Ovary (tissue), 9 donors: Measurements from ENCODE around the gene SHF. TPM values are rescaled to one million over a fixed set of nuclear protein-coding genes. Genes with fewer than 3 reads are reported as not detected.

ENCODE experiments used
- DNase-seq, 5 donors: peaks; one replicate each; pipeline ENCODE4 v3.0.0-alpha.2; 2019 to 2020
- H3K27ac ChIP-seq, 2 donors: fragments of 200-600 bp; one replicate each; pipeline versions ENCODE4 v1.5.1 to v1.8.0; 2019 to 2022
- H3K27me3 ChIP-seq: fragments of 200-600 bp; one replicate; pipeline ENCODE4 v1.8.0; 2022
- H3K36me3 ChIP-seq: fragments of 200-600 bp; sonication (generic); one replicate; pipeline ENCODE4 v1.5.1; 2019
- H3K4me1 ChIP-seq: one replicate; pipeline ENCODE4 v1.8.1; 2013; ENCODE audit warnings: mild to moderate bottlenecking, moderate library complexity; ENCODE audit not compliant: insufficient read depth
- H3K4me3 ChIP-seq: fragments of 200-600 bp; sonication (generic); one replicate; pipeline ENCODE4 v1.5.1; 2017
- H3K9me3 ChIP-seq, 2 donors: fragments of 200-600 bp in 1 of 2; sonication (generic) in 1 of 2; one replicate each; pipeline versions ENCODE4 v1.5.1 to v1.8.1; 2013 to 2019; ENCODE audit warnings: mild to moderate bottlenecking in 1 of 2, moderate library complexity in 1 of 2
- CTCF ChIP-seq, 3 donors: fragments of 450-650 bp in 2 of 3; fragments of 200-600 bp in 1 of 3; IDR thresholded peaks; one replicate each; pipeline versions ENCODE4 v1.5.1 to v1.8.0; 2016 to 2022; ENCODE audit warnings: antibody characterized with exemption in 3 of 3, mild to moderate bottlenecking in 1 of 3
- EP300 ChIP-seq: sonication (generic); formaldehyde crosslinking; IDR thresholded peaks from one replicate; pipeline ENCODE4 v1.6.1; 2017; ENCODE audit warnings: antibody characterized with exemption
- POLR2A ChIP-seq: fragments of 450-650 bp; IDR thresholded peaks from one replicate; pipeline ENCODE4 v1.6.1; 2017; ENCODE audit warnings: antibody characterized with exemption, mild to moderate bottlenecking, moderate library complexity
- WGBS, 3 donors: extraction: QIAGEN DNeasy Blood & Tissue Kit in 1 of 3; methylation state at CpG; one replicate each; pipeline versions ENCODE4 v1.1.5 to v1.1.7; 2013 to 2017; 5-methylcytosine and 5-hydroxymethylcytosine counted together
- intact Hi-C, 4 donors: fragments of 100-400 bp; cut with DNase I; formaldehyde crosslinking; loops; one replicate each; pipeline versions ENCODE4 v1.11.0 to v1.15.1; 2022 to 2023
- polyA plus RNA-seq, 2 donors: library from polyadenylated mRNA; stranded (reverse); fragments of 200-250 nt in 1 of 2; fragments of 350-450 nt in 1 of 2; fragmentation: Illumina TruSeq in 1 of 2; extraction: RNeasy Lipid Tissue Mini Kit (QIAGEN cat#74804) in 1 of 2; gene quantifications; one replicate each; pipeline ENCODE4 v1.2.3, GENCODE V29; 2013 to 2014
- total RNA-seq, 7 donors: library from RNA; depleted of rRNA in 2 of 7; stranded (reverse); fragments of >200 nt in 2 of 7; fragmentation: NEBNext Ultra II Directional in 3 of 7; extraction: Animal tissue kit (Norgen Biotek cat#: 25700) in 3 of 7; gene quantifications; one replicate each; pipeline versions ENCODE4 v1.1.0 to v1.2.4, GENCODE V29; 2016 to 2023
- donor health status: DM: no; HTN: no; CAD: no; lungs with moderate emphysema.
- donor health status: DM: no; HTN: no; CAD: no.
- donor health status: Bipolar disorder and iron deficiency.
- donor health status: DM: yes; HTN: yes; CAD: no.
- donor health status: DM: no; HTN: no; CAD: no.
- donor health status: DM: yes; HTN: yes; CAD: no.

SHF gene
- total and polyA plus RNA-seq, 9 donors, result 17.5 to 45.3 (median 30.5) TPM

DNA sequence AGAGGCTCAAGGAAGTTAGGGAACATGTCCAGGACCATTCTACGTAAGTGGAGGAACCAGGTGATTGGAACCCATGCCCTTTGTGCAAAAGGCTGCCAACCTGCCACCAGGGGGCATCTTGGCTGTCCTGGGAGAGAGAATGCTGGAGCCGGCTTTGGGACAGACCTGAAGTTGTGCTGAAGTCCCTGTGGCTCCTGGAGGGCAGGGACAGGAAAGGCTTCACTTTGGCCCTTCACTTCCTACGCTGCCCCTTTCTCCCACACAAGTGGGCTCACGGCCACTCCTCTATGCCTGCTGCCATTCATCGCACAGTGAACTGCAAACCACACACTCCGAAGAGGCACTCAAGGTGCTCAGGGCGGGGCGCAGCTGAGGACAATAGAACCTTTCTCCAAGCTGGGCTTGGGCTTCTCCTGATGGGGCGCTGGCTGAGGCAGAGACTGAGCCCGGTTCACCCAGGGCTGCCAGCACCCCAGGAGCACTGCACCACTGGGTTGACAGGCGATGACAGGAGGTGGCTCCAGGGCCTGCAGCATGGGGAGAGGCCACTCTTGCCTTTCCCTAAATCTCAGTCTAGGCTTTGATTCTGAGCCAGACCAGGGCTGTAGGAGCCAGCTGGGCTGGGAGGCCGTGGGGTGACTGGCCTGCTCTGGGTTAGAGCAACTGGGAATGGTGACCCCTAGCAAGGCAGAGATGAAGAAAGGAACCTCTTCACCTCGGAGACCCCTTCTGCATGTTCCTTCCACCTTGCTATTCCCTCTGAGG, 8.4 kb downstream of the SHF start:
- Histone ChIP-seq H3K4me1 (peaks cover 5% of the 10 kb centered on the region), H3K36me3 (no peaks in the 10 kb centered on the region), H3K27ac (no peak overlapping the region), H3K27me3 (no peaks in the 10 kb centered on the region), H3K4me3 (no peak overlapping the region), H3K9me3 (no peaks in the 10 kb centered on the region)
- no peak for DNase-seq
- intact Hi-C loops, result no loop called here
- TF ChIP-seq CTCF (IDR thresholded peaks at IDR 0.05), result no peak
- TF ChIP-seq POLR2A, result no peak
- no peak for TF ChIP-seq EP300
- WGBS, 3 donors, result 89 to 95% (median 91%) methylated on average over 13 of the region's 13 CpGs

DNA sequence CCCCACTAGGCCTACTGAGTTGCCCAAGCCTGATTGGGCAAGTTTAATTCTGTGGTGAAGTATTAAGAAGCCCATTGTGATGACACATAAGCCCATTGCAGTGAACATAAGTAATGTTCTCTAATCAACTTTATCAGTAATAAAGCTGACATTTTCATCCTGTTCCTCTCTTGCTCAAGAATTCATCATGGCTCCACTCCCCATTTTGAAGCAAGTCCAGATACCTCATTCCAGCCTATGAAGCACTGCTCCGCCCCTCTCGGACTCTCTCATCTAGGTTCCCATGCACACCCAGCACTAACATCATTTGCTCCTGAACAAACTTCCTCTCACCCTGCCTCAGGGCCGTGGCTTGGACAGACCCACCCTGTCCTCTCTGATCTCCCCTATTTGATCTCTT, 10.5 kb downstream of the SHF start:
- 58 to 98% (median 80%) methylated on average over 3 of the region's 3 CpGs for WGBS, 3 donors

DNA sequence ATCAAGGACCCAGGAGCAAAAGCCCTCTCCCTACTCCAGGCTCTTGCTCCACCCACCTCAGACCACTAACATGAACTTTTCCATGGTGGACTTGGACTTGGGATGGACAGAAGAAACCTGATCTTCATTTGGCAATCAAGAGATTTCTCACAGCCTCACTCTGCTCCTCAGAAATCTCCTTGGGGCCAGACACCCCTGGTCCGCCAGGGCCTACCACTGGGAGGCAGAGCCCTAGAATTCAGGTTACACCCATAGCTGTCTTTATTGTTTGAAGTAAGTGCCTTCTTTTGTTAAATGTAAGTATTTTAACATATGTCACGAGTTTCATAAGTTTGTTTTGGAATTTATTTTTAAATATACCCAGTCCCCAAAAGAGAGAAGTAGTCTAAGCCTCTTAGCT, 13.2 kb downstream of the SHF start:
- no peaks in the 10 kb centered on the region for H3K4me1 ChIP-seq
- no peaks in the 10 kb centered on the region for H3K27me3 ChIP-seq
- no peak overlapping the region for H3K27ac ChIP-seq
- 91 to 97% (median 94%) methylated on average over 2 of the region's 2 CpGs for WGBS, 3 donors
- intact Hi-C loops, result no loop called here
- DNase-seq, result no peak
- H3K36me3 ChIP-seq, result no peaks in the 10 kb centered on the region
- TF ChIP-seq POLR2A (no peak), CTCF (IDR thresholded peaks at IDR 0.05) (no peak), EP300 (no peak)
- no peaks in the 10 kb centered on the region for H3K9me3 ChIP-seq
- H3K4me3 ChIP-seq, result no peak overlapping the region

More for the DNA sequence above, 10.5 kb downstream of the SHF start:
- no peaks in the 10 kb centered on the region for H3K27me3 ChIP-seq
- peaks cover 4% of the 10 kb centered on the region for H3K4me1 ChIP-seq
- H3K4me3 ChIP-seq, result no peak overlapping the region
- intact Hi-C loops, result no loop called here
- no peak for DNase-seq
- no peaks in the 10 kb centered on the region for H3K9me3 ChIP-seq
- H3K27ac ChIP-seq, result no peak overlapping the region
- H3K36me3 ChIP-seq, result no peaks in the 10 kb centered on the region
- TF ChIP-seq EP300 (no peak), POLR2A (no peak), CTCF (IDR thresholded peaks at IDR 0.05) (no peak)

GRCh38 chr15:45174069-45174468, 13.7 kb downstream of the SHF start:
- Histone ChIP-seq H3K4me3 (no peak overlapping the region), H3K9me3 (no peaks in the 10 kb centered on the region), H3K27me3 (no peaks in the 10 kb centered on the region), H3K4me1 (no peaks in the 10 kb centered on the region), H3K27ac (no peak overlapping the region), H3K36me3 (no peaks in the 10 kb centered on the region)
- 85 to 87% (median 86%) methylated on average over 6 of the region's 6 CpGs for WGBS, 3 donors
- no peak for DNase-seq
- intact Hi-C loops, result no loop called here
- TF ChIP-seq POLR2A, result no peak
- no peak for TF ChIP-seq CTCF (IDR thresholded peaks at IDR 0.05)
- TF ChIP-seq EP300, result no peak
